Measurements from ENCODE around the gene ZNF878.

Gene ZNF878

DNA sequence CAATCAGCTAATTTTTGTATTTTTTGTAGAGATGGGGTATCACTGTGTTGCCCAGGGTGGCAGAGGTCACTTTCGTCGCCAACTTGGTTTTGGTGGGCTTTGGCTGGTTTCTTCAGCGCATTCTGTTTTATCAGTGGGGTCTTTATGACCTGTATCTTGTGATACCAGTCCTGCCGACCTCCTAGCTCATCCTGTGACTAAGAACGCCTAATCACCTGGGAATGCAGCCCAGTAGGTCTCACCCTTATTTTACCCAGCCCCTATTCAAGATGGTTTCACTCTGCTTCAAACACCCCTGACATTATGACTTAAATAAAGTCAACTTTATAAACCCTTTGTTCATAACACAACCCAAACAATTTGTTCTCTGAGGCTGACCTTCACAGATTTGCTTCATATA is 3.0 kb upstream of the ZNF878 start:
- no peak for TF ChIP-seq ZNF274 (IDR thresholded peaks at IDR 0.05; ENCODE audit: low read depth, low read length)

DNA sequence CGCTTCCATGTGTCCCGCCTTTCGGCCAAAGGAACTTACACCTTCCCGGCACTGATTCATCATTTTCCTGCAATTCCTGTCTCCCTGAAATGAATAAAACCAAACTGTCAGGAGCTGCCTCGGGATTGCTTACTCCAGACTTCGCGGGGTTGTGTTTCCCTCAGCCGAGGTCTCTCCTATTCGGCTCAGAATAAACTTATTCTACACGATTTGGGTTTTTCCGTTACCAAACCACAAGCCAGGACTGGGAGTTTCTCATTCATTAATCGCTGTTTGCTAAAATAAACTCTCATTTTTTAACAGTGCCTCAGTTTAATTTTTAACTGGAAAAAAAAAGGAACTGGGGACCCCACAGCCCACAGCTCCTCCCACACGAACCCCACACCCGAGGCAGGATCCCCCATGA is 667 bp downstream of the ZNF878 start:
- H3K4me3 ChIP-seq (ENCODE audit: low read length), result peak overlapping the region; percentile 96
- TF ChIP-seq ZNF274 (IDR thresholded peaks at IDR 0.05; ENCODE audit: low read depth, low read length), result no peak

More for the DNA sequence above, 3.0 kb upstream of the ZNF878 start:
- no peak overlapping the region for H3K4me3 ChIP-seq (ENCODE audit: low read length)

DNA sequence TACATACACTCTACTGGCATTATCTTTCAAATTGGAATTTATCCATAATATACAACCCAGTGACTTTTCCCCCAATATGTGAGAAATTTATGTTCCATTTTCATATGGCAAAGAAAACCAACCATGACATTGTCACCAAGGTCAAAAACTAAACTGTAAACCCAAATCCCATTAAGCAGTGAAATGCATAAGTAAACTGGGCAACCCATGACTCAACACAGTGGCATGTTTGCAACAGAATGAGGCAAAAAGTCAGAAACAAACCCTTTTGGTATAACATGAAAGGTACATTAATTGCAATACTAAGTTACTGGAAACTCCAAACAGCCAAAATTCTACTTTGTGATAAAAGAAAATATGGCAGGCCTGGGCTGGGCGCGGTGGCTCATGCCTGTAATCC is 4.9 kb downstream of the ZNF878 start:
- H3K4me3 ChIP-seq (ENCODE audit: low read length), result no peak overlapping the region
- TF ChIP-seq ZNF274 (IDR thresholded peaks at IDR 0.05; ENCODE audit: low read depth, low read length), result no peak

DNA sequence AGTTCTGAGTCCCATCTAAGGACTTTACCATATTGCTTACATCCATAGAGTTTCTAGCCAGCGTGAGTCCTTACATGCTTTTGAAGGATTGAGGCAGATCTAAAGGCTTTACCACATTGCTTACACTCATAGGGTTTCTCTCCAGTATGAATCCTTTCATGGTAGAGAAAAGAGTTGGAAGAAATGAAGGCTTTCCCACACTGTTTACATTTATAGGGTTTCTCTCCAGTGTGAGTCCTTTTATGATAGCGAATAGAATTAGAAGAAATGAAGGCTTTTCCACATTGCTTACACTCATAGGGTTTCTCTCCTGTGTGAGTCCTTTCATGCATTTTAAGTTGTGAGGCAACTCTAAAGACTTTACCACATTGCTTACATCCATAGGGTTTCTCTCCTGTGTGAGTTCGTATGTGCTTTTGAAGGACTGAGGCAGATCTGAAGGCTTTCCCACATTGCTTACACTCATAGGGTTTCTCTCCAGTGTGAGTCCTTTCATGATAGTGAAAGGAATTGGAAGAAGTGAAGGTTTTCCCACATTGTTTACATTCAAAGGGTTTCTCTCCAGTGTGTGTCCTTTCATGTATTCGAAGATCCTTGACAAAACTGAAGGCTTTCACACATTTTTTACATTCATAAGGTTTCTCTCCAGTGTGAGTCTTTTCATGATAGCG is 8.9 kb downstream of the ZNF878 start:
- no peak overlapping the region for H3K4me3 ChIP-seq (ENCODE audit: low read length)
- peak; percentile 65 for TF ChIP-seq ZNF274 (IDR thresholded peaks at IDR 0.05; ENCODE audit: low read depth, low read length)

DNA sequence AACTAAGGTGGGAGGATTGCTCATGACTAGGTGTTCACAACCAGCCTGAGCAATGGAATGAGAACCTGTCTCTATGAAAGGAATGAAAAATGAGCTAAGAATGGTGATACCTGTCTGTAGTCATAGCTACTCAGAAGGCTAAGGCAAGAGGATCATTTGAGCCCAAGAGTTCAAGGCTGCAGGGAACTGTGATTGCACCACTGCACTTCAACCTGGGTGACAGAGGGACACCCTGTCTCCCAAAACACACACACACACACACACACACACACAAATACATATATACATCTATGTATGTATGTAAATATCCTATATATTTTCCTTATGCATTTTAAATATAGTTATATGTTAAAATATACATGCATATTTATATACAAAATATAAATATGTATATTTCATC is 9.9 kb downstream of the ZNF878 start:
- TF ChIP-seq ZNF274 (IDR thresholded peaks at IDR 0.05; ENCODE audit: low read depth, low read length), result no peak
- no peak overlapping the region for H3K4me3 ChIP-seq (ENCODE audit: low read length)

DNA sequence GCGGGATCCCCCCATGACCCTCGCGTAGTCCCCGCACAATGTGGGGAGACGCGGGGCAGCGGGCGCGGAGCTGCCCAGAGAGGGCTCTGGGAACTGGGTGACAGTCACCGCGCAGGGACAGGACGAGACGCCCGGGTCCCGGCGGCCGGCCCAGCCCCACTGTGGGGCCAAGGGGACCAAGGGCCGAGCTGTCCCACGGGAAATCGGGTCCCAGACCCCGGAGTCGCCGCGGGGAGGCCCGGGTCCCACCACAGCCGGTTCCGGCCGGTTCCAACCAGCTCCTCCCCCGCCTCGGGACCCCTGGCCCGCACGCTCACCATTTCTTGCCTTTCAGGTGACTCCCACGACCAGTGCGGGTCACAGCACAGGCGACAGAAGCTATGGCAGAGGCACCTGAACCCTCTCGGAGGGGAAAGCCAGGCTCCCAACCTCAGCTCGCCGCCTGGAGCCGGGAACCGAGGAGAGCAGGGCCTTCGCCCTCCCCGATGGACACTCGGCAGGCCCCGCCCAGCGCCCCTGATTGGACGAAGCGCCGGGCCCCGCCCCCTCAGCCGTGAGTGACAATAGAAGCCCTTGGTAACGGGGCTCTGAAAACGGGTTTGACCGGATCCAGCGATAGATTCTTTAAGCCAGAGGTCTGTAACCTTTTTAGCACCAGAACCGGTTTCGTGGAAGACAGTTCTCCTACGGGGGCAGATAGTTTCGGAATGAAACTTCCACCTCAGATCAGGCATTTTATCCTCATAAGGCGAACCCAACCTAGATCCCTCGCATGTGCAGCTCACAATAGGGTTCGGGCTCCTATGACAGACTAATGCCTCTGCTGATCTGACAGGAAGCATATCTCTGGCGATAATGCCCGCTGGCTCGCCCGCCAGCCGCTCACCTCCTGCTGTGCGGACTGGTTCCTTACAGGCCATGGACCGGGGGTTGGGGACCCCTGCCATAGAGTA is 17.3 kb downstream of the ZNF878 start, which contains the start of gene ZNF433:
Gene ZNF433 (minus strand): TSS at position 460 of the 953 bp plus-strand sequence. CDS start 140 bp downstream, at position 320.
- peak within 1 kb of the TSS; percentile 65; the same call in 1 of the 2 replicates for H3K4me3 ChIP-seq (ENCODE audit: low read length)
- TF ChIP-seq ZNF274 (IDR thresholded peaks at IDR 0.05; ENCODE audit: low read depth, low read length), result no peak

DNA sequence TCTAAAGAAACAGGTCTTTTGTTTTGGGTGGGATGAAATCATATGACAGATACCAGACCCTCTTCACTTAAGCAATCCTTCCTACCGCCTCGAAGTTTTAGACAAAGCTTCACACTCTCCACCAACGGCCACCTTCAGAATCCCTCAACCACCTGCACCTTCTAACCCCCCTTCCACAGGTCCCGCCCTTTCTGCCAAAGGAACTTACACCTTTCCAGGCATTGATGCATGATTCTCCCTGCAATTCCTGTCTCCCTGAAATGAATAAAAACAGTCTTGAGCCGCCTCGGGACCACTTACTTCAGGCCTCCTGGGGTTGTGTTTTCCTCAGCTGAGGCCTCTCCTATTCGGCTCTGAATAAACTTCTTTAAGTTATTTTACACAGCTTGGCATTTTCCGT is 18.1 kb downstream of the ZNF878 start:
- no peak for TF ChIP-seq ZNF274 (IDR thresholded peaks at IDR 0.05; ENCODE audit: low read depth, low read length)
- H3K4me3 ChIP-seq (ENCODE audit: low read length), result peak overlapping the region; percentile 65; the same call in 1 of the 2 replicates

DNA sequence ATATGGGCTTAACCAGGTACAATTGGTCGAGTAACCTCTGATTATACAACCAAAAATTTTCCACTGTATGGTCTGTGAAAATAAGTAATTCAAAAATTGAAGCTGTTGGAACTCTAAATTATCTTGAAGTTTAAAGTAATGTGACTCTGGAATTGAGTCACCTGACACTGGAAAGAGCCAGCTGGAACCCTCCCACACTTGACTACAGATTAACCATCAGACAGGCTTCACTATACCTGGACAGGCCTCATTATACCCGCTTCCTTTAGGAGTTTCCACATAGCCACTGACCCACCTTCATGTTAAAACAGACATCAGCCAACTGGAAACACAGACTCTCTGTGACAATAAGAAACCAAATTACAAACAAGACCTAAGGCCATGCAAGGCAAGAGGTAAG is 18.6 kb downstream of the ZNF878 start:
- H3K4me3 ChIP-seq (ENCODE audit: low read length), result no peak overlapping the region; the same call in 1 of the 2 replicates
- no peak for TF ChIP-seq ZNF274 (IDR thresholded peaks at IDR 0.05; ENCODE audit: low read depth, low read length)

DNA sequence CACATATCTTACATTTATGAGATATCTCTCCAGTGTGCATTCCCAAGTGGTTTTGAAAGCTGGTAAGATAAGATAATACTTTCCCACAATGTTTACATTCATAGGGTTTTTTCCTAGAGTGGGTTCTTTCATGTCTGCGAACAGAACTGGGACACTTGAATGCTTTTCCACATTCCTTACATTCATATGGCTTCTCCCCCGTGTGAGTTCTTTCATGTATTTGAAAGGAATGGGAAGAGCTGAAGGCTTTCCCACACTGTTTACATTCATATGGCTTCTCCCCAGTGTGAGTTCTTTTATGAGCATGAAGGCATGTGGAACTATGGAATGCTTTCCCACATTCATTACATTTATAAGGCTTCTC is 37.0 kb downstream of the ZNF878 start:
- no peak for TF ChIP-seq ZNF274 (IDR thresholded peaks at IDR 0.05; ENCODE audit: low read depth, low read length)
- no peak overlapping the region for H3K4me3 ChIP-seq (ENCODE audit: low read length)

DNA sequence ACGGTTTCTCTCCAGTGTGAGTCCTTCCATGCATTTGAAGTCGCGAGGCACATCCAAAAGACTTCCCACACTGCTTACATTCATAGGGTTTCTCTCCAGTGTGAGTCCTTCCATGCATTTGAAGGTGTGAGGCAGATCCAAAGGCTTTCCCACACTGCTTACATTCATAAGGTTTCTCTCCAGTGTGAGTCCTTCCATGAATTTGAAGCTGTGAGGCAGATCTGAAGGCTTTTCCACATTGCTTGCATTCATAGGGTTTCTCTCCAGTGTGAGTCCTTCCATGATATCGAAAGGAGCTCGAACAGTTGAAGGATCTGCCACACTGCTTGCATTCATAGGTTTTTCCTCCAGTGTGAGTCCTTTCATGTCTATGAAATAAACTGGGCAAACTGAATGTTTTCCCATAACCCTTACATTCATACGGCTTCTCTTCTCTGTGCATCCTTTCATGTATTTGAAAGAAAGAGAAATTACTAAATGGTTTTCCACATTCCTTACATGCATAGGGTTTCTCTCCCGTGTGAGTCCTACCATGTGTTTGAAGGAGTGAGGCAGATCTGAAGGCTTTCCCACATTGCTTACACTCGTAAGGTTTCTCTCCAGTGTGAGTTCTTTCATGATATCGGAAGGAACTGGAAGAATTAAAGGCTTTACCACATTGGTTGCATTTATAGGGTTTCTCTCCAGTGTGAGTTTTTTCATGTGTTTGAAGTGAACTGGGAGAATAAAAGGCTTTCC is 37.6 kb downstream of the ZNF878 start:
- no peak overlapping the region for H3K4me3 ChIP-seq (ENCODE audit: low read length)
- TF ChIP-seq ZNF274 (IDR thresholded peaks at IDR 0.05; ENCODE audit: low read depth, low read length), result peak; percentile 89

DNA sequence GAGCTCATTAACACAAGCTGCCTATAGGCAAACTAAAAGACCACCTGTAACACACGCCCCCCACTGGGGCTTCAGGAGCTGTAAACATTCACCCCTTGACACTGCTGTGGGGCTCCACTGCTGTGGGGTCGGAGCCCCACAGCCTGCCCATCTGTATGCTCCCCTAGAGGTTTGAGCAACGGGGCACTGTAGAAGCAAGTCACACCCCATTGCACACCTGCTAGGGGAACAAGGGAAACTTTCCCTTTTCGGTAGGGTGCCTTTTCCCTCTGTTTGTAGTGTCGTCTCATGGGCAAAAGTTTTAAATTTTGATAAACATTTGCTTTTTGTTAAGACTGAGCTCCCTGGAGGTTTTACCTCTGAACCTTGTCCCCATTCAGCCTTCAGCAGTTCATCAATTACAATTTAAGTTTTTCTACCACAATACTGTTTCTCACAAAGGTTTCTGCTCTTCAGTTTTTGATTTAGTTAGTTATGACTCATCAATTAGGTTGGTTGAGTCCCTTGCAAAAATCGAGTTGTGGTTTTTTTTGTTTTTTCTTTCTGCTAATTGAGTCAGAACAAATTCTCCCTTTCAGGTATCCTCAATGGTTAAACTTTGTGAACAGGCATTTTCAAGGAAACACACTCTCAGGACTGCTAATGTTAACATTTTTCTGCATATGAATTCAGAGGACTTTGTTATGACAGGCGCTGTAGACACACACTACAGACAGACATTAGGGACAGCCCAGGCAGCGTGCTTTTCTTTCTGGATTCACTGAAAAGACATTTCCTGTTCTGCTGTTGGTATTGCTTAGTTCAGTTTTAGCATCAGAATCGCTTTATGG is 52.4 kb downstream of the ZNF878 start:
- H3K4me3 ChIP-seq (ENCODE audit: low read length), result peak overlapping the region; percentile 46; the same call in 1 of the 2 replicates
- no peak for TF ChIP-seq ZNF274 (IDR thresholded peaks at IDR 0.05; ENCODE audit: low read depth, low read length)

DNA sequence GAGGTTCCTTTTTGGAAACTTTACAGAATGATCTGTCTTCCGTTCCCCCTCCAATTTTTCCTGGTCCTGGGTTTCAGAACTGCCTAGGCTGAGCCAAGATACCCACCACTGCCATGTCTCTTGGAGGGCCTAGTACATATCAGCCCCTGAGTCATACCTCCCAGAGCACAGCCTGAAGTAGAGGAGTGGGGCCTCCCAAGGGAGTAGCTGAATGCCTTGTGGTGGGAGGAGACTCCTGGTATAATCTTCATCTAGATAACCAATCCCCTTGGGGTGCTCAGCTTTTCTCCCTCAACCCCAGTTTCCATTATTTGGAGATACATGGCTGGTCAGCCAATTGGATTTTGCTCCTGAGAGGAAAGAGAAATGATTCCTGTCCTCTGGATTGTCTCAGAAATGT is 57.6 kb downstream of the ZNF878 start:
- no peak for TF ChIP-seq ZNF274 (IDR thresholded peaks at IDR 0.05; ENCODE audit: low read depth, low read length)
- H3K4me3 ChIP-seq (ENCODE audit: low read length), result no peak overlapping the region

All from GM08714 (cell line).